Measurements from ENCODE around the gene CDK1. TPM values are rescaled to one million over a fixed set of nuclear protein-coding genes. Genes with fewer than 3 reads are reported as not detected.

Gene CDK1
- polyA plus RNA-seq, 2 of the 4 experiments (the other 2 are of a cell fraction): 97.1 to 109 TPM

DNA sequence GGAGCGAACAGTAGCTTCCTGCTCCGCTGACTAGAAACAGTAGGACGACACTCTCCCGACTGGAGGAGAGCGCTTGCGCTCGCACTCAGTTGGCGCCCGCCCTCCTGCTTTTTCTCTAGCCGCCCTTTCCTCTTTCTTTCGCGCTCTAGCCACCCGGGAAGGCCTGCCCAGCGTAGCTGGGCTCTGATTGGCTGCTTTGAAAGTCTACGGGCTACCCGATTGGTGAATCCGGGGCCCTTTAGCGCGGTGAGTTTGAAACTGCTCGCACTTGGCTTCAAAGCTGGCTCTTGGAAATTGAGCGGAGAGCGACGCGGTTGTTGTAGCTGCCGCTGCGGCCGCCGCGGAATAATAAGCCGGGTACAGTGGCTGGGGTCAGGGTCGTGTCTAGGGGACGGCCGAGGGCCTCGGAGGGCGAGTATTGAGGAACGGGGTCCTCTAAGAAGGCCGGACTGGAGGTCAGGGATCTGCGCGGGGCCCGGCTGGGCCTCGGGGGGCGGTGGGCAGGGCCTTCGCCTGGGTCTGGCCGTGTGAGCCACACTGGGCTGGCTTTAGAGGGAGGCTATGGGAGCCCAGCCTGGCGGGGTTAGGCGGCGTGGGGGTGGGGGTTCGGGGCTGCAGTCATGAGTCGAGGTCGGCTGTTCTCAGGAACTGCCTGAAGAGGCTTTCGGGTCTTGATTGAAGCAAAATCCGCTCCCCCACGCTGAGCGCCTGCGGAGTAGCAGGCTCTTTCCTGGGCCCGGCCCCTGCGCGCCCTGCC is at the start of gene CDK1 (continued):
- TF ChIP-seq REST (IDR thresholded peaks at IDR 0.05) (no peak), CBX8 (IDR thresholded peaks at IDR 0.05) (no peak), NFE2L2 (conservative IDR thresholded peaks at IDR 0.05; ENCODE audit: low read length) (no peak)

GRCh38 chr10:60729106-60729505 is 49.2 kb upstream of the CDK1 start:
- no peak for DNase-seq (ENCODE audit: low read depth in 1 of 2, low spot score in 1 of 2)
- H3K4me1 ChIP-seq: peaks cover 3% of the 10 kb centered on the region; the same call in 1 of the 3 replicates
- no peak for TF ChIP-seq RARB (CRISPR knock-in tag; IDR thresholded peaks at IDR 0.05)
- no peak for TF ChIP-seq CEBPB (IDR thresholded peaks at IDR 0.05)
- no peak for TF ChIP-seq SREBF2 (IDR thresholded peaks at IDR 0.05)
- TF ChIP-seq GATA3 (IDR thresholded peaks at IDR 0.05; ENCODE audit: borderline replicate concordance): no peak
- TF ChIP-seq EP300 (IDR thresholded peaks at IDR 0.05): no peak
- TF ChIP-seq RFX5 (IDR thresholded peaks at IDR 0.05): no peak
- TF ChIP-seq MYC (IDR thresholded peaks at IDR 0.05; ENCODE audit: borderline replicate concordance, low read length): no peak
- TF ChIP-seq KDM5A (IDR thresholded peaks at IDR 0.05): no peak
- TF ChIP-seq, protein P1, sequence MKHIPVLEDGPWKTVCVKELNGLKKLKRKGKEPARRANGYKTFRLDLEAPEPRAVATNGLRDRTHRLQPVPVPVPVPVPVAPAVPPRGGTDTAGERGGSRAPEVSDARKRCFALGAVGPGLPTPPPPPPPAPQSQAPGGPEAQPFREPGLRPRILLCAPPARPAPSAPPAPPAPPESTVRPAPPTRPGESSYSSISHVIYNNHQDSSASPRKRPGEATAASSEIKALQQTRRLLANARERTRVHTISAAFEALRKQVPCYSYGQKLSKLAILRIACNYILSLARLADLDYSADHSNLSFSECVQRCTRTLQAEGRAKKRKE (CRISPR knock-in tag; IDR thresholded peaks at IDR 0.05; ENCODE audit: low read depth): no peak
- TF ChIP-seq HES2 (IDR thresholded peaks at IDR 0.05): no peak
- TF ChIP-seq CBX8 (IDR thresholded peaks at IDR 0.05): no peak
- no peak for TF ChIP-seq MAFK (IDR thresholded peaks at IDR 0.05; ENCODE audit: partially characterized antibody)
- no peak for TF ChIP-seq BHLHE40 (IDR thresholded peaks at IDR 0.05; ENCODE audit: low read depth, low read length)
- no peak for TF ChIP-seq JUN (IDR thresholded peaks at IDR 0.05)
- no peak for TF ChIP-seq ZSCAN20 (CRISPR knock-in tag; IDR thresholded peaks at IDR 0.05)
- TF ChIP-seq RAD21 (conservative IDR thresholded peaks at IDR 0.05 in 1 of 2, IDR thresholded peaks at IDR 0.05 in 1 of 2): no peak
- no peak for TF ChIP-seq EHMT2 (IDR thresholded peaks at IDR 0.05; ENCODE audit: low read depth)
- no peak for TF ChIP-seq HDAC2 (IDR thresholded peaks at IDR 0.05)
- no peak for FAIRE-seq
- H3K9me3 ChIP-seq: no peaks in the 10 kb centered on the region
- H3K4me3 ChIP-seq: no peak overlapping the region
- H3K4me2 ChIP-seq: no peak overlapping the region
- ChIA-PET POLR2A (no interaction called here), CTCF (no interaction called here)
- H3K27ac ChIP-seq: no peak overlapping the region
- no peak for ATAC-seq

DNA sequence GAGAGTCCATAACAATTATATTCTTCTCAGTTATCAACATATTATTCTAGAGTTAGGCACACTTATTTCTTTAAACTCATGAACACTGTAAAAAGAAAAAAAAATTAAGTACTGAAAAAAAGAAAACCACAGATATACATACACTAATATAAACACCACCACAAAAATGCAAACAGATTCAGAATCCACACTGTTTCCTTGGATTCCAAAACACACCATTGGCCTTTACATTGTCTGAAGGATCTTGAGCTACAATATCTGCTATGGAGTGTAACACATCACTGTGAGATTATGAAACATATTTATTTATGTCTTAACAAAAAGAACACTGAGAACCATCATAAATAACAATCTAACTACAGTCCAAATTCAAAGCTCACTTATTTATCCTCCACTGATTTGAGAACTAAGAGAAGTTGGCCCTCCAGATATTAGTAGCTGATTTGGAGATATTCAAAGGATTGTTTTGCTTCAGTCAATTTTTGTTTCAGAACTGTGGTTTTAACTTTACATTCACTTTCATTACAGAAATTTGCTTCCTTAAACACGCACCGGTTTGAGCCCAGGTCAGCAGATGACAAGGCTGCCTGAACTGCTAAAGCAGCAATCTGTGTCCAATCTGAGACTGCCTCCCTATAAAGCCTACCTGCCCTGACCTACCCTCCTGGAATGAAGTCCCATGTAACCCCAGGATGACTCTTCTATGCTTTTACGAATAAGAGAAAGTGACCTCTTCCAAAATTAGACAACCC is 47.0 kb upstream of the CDK1 start:
- ChIA-PET CTCF (no interaction called here), POLR2A (no interaction called here)
- Histone ChIP-seq H3K4me1 (peaks cover 3% of the 10 kb centered on the region; the same call in 1 of the 3 replicates), H3K4me2 (no peak overlapping the region), H3K9me3 (no peaks in the 10 kb centered on the region), H3K27ac (no peak overlapping the region), H3K4me3 (no peak overlapping the region)
- TF ChIP-seq HDAC2 (IDR thresholded peaks at IDR 0.05): no peak
- TF ChIP-seq CBX8 (IDR thresholded peaks at IDR 0.05): no peak
- TF ChIP-seq POLR2AphosphoS2 (conservative IDR thresholded peaks at IDR 0.05; ENCODE audit: low read length): no peak
- DNase-seq (ENCODE audit: low read depth in 1 of 2, low spot score in 1 of 2) (no peak), ATAC-seq (no peak), FAIRE-seq (no peak)
- 87% methylated on average over 3 of the region's 3 CpGs for WGBS (ENCODE audit: missing lambda C conversion rate)

All from A549 (cell line).